HG02981 (cell line): ENCODE results near the gene ZNF718.
"Not testable (repeated sequence)": the region's sequence is repeated elsewhere in the genome, so short reads cannot be mapped to it uniquely, and the experiment has no call there.

Experiments
- ATAC-seq: cut with Tn5 transposase; IDR thresholded peaks from one replicate; pipeline ENCODE4 v1.9.1; 2021; ENCODE audit warnings: mild to moderate bottlenecking, moderate library complexity; ENCODE audit not compliant: unreplicated experiment

Gene ZNF718

DNA sequence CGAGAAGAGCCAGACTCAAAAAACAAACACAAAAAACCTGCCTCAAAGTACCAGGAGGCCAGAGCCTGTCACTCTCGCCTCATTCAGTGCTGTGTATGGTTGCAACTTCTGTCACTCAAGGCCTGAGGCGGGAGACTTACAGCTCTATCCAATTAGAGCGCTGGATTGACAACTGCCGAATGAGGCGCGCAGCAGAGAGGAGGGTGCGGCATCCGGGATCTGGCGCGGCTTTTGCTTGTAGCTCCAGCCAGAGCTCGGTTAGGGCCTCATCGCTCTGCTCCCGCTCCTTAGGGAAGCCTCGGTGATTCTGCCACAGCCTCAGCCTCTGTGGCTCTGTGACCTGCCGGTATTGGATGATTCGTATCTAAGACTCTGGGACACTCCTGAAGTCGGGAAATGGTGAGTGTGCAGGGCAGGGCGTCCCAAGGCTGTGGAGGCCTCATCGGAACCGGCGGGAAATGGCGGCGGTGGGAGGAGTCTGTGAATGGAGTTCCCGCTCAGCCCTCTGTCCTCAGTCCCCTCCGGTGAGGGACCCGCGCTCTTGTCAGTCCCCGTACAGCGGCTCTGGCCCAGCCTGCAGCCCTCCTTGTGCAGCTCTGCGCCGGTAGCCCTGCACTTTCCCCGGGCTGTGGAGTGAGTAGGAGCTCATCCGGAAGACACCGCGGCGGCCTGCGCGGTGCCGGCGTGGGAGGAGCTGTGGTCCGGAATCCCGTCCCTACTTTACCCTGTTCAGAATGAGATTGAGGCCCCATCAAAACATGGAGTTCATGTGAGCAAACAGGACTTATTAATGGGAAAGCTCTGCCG, at the start of gene ZNF718:
Gene ZNF718, plus strand, starts transcription at position 227 of the 807 bp plus-strand sequence. Its CDS starts 170 bp downstream, at position 397.
- ATAC-seq = peak; percentile 99

DNA sequence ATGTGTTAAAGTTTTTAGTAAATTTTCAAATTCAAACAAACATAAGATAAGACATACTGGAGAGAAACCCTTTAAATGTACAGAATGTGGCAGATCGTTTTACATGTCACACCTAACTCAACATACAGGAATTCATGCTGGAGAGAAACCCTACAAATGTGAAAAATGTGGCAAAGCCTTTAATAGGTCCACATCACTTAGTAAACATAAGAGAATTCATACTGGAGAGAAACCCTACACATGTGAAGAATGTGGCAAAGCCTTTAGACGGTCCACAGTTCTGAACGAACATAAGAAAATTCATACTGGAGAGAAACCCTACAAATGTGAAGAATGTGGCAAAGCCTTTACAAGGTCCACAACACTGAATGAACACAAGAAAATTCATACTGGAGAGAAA, 38.4 kb upstream of the ZNF718 start:
- no peak for ATAC-seq

DNA sequence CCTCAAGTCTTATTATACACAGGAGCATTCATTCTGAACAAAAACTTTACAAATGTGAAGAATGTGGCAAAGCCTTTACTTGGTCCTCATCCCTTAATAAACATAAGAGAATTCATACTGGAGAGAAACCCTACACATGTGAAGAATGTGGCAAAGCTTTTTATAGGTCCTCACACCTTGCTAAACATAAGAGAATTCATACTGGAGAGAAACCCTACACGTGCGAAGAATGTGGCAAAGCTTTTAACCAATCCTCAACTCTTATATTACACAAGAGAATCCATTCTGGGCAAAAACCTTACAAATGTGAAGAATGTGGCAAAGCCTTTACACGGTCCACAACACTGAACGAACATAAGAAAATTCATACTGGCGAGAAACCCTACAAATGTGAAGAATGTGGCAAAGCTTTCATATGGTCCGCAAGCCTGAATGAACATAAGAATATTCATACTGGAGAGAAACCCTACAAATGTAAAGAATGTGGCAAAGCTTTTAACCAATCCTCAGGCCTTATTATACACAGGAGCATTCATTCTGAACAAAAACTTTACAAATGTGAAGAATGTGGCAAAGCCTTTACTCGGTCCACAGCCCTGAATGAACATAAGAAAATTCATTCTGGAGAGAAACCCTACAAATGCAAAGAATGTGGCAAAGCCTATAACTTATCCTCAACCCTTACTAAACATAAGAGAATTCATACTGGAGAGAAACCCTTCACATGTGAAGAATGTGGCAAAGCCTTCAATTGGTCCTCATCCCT, 37.6 kb upstream of the ZNF718 start:
- ATAC-seq = not testable (repeated sequence)

DNA sequence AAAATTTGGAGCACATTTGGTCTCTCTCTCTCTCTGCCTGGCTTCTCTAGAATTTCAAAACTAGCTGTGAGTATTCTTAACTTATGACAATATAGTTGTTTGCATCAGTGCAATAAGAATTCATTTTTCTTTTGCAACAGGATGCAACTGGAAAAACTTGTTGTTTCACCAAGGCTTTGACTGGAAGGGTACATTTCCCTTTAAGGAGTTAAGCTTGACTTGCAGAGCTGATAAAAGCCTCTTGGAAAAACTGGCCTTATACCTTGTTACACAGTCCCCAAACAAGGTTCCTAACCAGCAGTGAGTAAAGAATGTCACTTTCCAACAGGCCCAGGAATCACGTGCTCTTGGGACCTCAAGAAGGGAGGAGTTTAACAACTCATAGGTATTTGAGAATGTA, 25.9 kb upstream of the ZNF718 start:
- no peak for ATAC-seq

GRCh38 chr4:99863-100262, 24.4 kb upstream of the ZNF718 start:
- ATAC-seq = no peak

GRCh38 chr4:107083-107443, 17.2 kb upstream of the ZNF718 start:
- no peak for ATAC-seq

- no peak for ATAC-seq
These were observed 16.6 kb upstream of the ZNF718 start for GRCh38 chr4:107444-108429.

- ATAC-seq = no peak
These were observed 11.5 kb upstream of the ZNF718 start for GRCh38 chr4:112771-113170.

GRCh38 chr4:113732-114131, 10.6 kb upstream of the ZNF718 start:
- ATAC-seq = no peak

- ATAC-seq = no peak
These were observed 10.2 kb upstream of the ZNF718 start for GRCh38 chr4:114149-114548.

- no peak for ATAC-seq
These were observed 7.8 kb upstream of the ZNF718 start for GRCh38 chr4:116499-116898.

DNA sequence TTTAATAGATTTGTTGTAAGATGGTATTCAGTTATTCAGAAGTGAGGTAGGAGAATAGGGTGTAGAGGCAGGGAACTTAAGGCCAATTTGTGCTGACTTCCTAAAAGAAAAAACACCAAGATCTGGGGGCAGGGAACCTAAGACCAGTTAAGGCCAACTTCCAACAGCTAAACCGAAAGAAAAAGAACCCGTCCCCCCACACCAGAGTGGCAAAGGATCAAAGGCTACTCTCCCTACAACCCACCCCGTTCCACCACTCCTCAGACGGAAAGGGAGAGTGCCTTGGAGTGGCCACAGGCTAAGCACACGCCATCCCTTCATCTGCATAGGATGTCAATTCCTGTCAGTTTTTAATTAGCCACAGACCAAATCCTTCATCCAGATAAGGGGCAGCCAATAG, 3.7 kb upstream of the ZNF718 start:
- no peak for ATAC-seq

- ATAC-seq = no peak
These were observed 2.8 kb upstream of the ZNF718 start for GRCh38 chr4:121408-122084.

DNA sequence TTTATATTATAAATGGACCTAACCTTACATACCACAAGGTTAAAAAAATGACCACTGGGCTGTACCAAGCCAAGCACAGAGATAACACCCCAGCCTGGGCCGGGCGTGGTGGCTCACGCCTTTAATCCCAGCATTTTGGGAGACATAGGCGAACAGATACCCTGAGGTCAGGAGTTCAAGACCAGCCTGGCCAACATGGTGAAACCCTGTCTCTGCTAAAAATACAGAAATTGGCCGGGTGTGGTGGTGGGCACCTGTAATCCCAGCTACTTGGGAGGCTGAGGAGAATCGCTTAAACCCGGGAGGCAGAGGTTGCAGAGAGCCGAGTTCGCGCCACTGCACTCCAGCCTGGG, 403 bp upstream of the ZNF718 start:
- ATAC-seq = not testable (repeated sequence)

DNA sequence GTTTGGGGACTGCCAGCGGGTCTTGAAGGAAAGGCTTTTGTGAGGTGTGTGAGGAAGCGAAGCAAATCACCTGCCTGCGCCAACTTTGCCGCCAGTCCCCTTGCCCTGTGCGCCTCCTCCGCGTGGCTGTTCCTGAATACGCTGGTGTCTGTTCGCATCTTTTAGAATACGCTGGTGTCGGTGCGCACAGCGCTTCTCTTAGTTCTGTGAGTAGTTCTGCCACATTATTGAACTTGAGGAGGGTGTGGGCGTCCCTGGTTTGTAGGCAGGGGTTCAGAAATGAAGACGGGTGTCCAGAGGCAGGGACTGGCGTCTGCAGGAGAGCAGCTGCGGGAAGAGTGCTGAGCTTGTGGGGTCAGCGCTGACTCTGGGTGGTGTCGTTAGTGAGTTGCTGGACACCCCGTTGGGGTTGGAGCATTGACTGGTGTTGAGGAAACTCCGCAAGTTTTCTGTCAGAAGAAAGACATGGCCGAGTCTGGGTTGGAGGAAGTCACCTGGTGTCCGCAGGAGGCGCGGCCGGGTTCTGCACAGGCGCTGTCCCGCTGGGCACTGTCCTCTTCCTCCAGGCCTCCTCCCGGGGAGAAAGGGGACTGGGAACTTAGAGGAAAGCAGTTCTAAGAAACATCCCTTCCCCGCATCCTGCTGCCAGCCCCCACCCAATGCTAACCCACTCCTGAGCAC, 930 bp downstream of the ZNF718 start:
- peak; percentile 1 for ATAC-seq

DNA sequence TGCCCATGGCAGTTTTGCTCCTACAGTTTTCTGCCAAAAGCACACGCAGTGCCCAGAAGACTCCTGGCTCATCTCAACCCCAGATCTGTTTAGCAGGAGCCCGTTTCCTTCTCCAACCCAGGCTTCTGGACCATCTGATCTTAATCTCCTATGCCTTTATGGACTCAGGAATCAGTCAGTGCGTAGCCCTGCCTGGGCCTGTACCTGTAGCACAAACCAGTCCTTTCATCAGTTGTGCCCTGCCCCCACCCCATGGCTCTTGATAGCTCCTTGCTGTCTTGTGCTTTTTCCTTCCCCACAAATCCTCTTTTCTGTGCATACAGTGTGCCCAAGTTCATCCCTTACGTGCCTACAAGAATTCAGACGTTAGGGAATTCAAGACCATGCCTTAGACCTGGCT, 1.5 kb downstream of the ZNF718 start:
- ATAC-seq = no peak

DNA sequence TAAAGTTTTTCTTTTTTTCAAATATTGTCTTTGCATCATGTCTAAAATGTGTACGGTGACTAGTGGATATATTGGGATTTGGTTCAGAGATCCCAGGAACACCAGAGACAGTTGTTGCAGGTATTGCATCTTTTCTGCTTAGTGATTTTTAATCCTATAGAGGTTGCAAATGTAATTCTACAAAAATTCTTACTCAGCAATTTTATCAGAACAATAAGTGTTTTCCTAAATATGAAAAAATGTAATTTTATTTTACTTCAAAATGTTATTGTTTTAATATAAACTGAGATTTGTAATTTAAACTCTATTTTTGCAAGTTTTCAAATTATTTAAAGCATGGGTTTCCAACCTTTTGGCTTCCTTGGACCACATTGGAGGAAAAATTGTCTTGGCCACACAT, 8.2 kb downstream of the ZNF718 start:
- ATAC-seq = no peak

DNA sequence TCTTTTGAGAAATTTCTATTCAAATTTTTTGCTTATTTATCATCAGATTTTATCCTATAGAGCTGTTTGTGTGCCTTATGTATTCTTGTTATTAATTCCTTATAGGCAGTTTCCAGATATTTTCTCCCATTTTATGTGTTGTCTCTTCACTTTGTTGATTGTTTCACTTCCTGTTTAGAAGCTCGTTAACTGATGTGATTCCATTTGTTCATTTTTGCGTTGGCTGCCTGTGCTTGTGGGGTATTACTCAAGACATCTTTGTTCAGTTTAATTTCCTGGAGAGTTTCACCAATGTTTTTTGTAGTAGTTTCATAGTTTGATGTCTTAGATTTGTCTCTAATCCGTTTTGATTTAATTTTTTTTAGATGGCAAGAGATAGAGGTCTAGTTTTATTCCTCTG, 14.6 kb downstream of the ZNF718 start:
- ATAC-seq = no peak

GRCh38 chr4:139691-140090, 15.4 kb downstream of the ZNF718 start:
- ATAC-seq = no peak

DNA sequence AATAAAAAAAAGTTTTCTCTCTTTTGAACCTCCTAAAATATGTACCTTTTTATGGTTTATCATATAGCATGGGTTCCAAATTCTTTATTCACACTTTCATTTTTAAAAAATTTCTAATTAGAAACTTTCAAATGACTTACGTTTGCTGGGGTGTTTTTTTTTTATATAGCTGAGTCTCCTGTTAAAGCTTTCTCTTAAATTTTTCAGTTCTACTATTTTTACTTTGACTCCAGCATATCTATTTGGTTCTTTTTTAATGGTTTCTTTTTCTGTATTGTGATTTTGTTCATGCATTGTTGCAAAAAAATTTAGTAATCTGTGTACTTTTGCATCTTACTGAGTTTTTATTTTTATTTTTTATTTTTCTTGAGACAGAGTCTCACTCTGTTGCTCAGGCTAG, 22.3 kb downstream of the ZNF718 start:
- ATAC-seq = no peak
